ENCODE measurements around the gene MIR17HG. TPM values are rescaled to one million over a fixed set of nuclear protein-coding genes. Genes with fewer than 3 reads are reported as not detected.

MIR17HG gene
- polyA plus RNA-seq, 1 of the 3 experiments (the other 2 are of a cell fraction) = 0.51 TPM

- TF ChIP-seq USF1 (IDR thresholded peaks at IDR 0.05; ENCODE audit: borderline replicate concordance, low read depth) (no peak), RAD21 (IDR thresholded peaks at IDR 0.05; ENCODE audit: low read length) (no peak)
- Histone ChIP-seq H2AFZ (ENCODE audit: low read depth) (no peak overlapping the region), H3K4me2 (no peak overlapping the region), H3K4me1 (ENCODE audit: control insufficient read depth in 1 of 2, insufficient read depth in 2 of 2, low read depth in 1 of 2, low read length in 1 of 2) (no peaks in the 10 kb centered on the region), H4K20me1 (ENCODE audit: insufficient read depth) (no peaks in the 10 kb centered on the region), H3K9me3 (no peaks in the 10 kb centered on the region), H3F3A (replicated peaks; ENCODE audit: insufficient read depth) (no peaks in the 10 kb centered on the region), H3K36me3 (replicated peaks in 1 of 2; ENCODE audit: control insufficient read depth in 1 of 2, insufficient read depth in 2 of 2, low read length in 1 of 2) (no peaks in the 10 kb centered on the region), H3K9me2 (no peaks in the 10 kb centered on the region), H3K79me2 (ENCODE audit: insufficient read depth) (no peaks in the 10 kb centered on the region), H3K9ac (no peak overlapping the region), H3K4me3 (ENCODE audit: low read depth in 2 of 2, low read length in 1 of 2) (no peak overlapping the region), H3K27me3 (ENCODE audit: insufficient read depth) (no peaks in the 10 kb centered on the region), H3K27ac (ENCODE audit: low read depth in 2 of 2, low read length in 1 of 2) (no peak overlapping the region)
- ChIA-PET POLR2A (no interaction called here), CTCF (no interaction called here)
- DNase-seq = no peak
- 54% methylated on average over 7 of the region's 7 CpGs for WGBS (ENCODE audit: low lambda C conversion rate)
Observed at GRCh38 chr13:91326146-91326545, 21.3 kb upstream of the MIR17HG start.

- Histone ChIP-seq H3F3A (replicated peaks; ENCODE audit: insufficient read depth) (no peaks in the 10 kb centered on the region), H3K4me3 (ENCODE audit: low read depth in 2 of 2, low read length in 1 of 2) (no peak overlapping the region), H3K79me2 (ENCODE audit: insufficient read depth) (no peaks in the 10 kb centered on the region), H3K9me2 (no peaks in the 10 kb centered on the region), H3K9ac (no peak overlapping the region), H3K36me3 (replicated peaks in 1 of 2; ENCODE audit: control insufficient read depth in 1 of 2, insufficient read depth in 2 of 2, low read length in 1 of 2) (no peaks in the 10 kb centered on the region), H4K20me1 (ENCODE audit: insufficient read depth) (no peaks in the 10 kb centered on the region), H3K27ac (ENCODE audit: low read depth in 2 of 2, low read length in 1 of 2) (no peak overlapping the region), H3K4me2 (no peak overlapping the region), H3K4me1 (ENCODE audit: control insufficient read depth in 1 of 2, insufficient read depth in 2 of 2, low read depth in 1 of 2, low read length in 1 of 2) (no peaks in the 10 kb centered on the region), H2AFZ (ENCODE audit: low read depth) (no peak overlapping the region), H3K27me3 (ENCODE audit: insufficient read depth) (no peaks in the 10 kb centered on the region), H3K9me3 (no peaks in the 10 kb centered on the region)
- TF ChIP-seq REST (IDR thresholded peaks at IDR 0.05; ENCODE audit: low read depth, low read length) = no peak
- TF ChIP-seq NFIC (IDR thresholded peaks at IDR 0.05; ENCODE audit: borderline replicate concordance) = no peak
- no peak for TF ChIP-seq EP300 (IDR thresholded peaks at IDR 0.05; ENCODE audit: borderline replicate concordance in 1 of 2, low read depth in 1 of 2, low read length in 1 of 2)
- TF ChIP-seq PBX3 (IDR thresholded peaks at IDR 0.05) = no peak
- no peak for DNase-seq
- 37% methylated on average over 1 of the region's 1 CpG for WGBS (ENCODE audit: low lambda C conversion rate)
- CTCF ChIA-PET = interaction anchor here (0.6 to 1.2 kb wide), 2 partner anchors 15 to 72 kb away, joined by 3 read pairs; no protein-coding TSS in a partner anchor
- POLR2A ChIA-PET = no interaction called here
Observed at GRCh38 chr13:91328726-91329125, 18.8 kb upstream of the MIR17HG start.

Data from SK-N-SH (cell line).